Forelimb muscle (tissue), 1 donor: ENCODE results near the gene MACF1. TPM values are rescaled to one million over a fixed set of nuclear protein-coding genes. Genes with fewer than 3 reads are reported as not detected.

Source experiments
- DNase-seq: peaks from one replicate; pipeline ENCODE4 v3.0.0-alpha.2; 2013; ENCODE audit warnings: low read depth
- polyA plus RNA-seq: library from polyadenylated mRNA; unstranded; fragments of 120-200 nt; gene quantifications from one replicate; pipeline ENCODE4 v1.2.1, GENCODE V29; 2013; ENCODE audit not compliant: insufficient read length

Gene MACF1
- polyA plus RNA-seq, 1 donor: 263 TPM

DNA sequence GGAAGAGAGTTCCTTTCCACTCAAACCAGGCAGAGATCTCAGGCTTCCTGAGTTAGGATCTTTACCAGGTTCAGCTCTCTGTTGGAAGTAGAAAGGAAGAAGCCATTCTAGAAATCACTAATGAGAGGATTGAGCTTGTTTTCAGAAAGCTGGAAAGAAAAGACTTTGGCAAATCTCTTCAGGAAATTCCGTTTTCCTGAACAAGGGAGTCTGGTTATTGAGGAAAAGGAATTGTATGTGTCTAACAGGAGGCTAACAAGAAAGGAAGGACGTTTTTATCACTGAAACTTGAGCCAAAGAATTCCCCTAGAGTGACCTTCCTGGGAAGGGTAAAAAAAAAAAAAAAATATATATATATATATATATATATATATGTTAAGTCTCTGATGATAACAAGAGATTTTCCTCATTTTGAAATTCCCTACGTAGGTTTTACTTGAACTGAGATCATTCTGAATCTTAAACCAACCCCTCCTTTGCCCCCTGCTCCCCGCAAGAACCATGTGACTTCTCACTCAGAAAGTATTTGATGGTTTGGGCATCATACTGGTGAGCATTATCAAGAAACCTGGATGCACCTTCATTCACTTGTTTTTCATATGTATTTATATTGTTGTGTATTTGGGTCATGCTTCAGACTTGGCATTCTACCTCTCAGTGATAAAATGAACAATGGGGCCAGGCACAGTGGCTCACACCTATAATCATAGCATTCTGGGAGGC, 188.5 kb downstream of the MACF1 start:
- no peak for DNase-seq

DNA sequence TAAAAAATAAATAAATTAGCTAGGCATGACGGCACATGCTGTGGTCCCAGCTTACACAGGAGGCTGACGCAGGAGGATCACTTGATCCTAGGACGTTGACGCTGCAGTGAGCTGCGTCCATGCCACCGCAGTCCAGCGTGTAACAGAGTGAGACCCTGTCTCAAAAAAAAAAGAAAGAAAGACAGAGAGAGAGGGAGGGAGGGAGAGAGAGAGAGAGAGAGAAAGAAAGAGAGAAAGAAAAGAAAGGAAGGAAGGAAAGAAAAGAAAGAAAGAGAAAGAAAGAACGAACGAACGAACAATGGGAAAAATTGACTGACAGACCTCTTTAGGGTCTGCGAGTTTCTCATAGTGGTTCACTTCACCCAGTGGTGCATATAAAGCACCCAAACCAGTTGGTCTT, 189.2 kb downstream of the MACF1 start:
- DNase-seq: no peak

DNA sequence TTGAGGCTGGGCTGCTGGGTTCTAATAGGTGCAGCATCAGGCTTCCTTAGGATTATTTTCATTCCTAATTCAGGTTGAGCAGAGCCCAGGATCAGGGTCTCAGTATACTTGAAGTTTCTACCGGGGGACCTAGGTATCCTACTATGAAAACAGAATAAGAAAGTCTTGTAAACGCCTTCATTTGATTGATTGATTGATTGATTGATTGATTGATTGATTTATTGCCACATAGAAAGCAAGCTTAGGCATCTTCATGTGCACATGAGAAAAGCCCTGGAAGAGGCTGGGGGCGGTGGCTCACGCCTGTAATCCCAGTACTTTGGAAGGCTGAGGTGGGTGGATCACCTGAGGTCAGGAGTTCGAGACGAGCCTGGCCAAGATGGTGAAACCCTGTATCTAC, 189.6 kb downstream of the MACF1 start:
- no peak for DNase-seq

DNA sequence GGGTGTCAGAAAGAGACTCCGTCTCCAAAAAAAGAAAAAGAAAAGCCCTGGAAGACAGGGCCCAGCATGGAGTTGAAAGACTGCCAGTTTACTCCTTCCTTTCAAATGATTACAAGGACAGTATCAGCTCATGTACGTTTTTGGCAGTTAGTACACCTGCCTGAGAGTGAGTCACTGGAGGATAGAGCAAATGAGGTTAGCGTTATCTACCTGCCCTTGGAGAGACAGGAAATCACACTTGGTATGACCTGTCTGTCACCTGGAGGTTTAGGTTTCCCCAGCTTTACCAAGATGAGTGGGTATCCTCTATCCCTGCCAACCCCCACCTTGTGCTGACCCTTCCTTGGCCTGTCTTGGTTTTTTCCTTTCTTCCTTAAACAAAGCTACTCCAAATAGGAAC, 190.1 kb downstream of the MACF1 start:
- DNase-seq: no peak

DNA sequence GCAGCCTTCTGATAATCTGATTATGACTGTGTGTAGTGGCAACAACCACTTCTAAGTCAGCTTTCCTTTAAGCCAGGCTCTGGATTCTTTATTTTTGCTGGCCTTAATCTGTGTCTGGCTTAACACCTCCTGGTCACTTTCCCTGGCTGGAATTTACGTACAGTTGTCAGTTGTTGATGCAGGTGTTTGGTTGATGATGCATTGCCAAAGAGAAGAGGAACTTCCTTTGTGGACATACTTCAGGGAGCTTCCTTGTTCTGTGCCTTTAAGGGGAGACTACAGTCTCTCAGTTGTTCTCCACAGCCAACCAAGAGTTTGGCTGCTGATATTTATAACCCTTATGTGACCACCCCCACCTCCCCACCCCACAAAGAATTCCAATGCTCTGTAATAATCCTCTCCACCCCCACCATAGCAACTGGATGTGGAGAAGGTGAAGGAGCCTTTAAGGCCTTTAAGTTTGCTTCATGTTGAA, 190.9 kb downstream of the MACF1 start:
- no peak for DNase-seq

DNA sequence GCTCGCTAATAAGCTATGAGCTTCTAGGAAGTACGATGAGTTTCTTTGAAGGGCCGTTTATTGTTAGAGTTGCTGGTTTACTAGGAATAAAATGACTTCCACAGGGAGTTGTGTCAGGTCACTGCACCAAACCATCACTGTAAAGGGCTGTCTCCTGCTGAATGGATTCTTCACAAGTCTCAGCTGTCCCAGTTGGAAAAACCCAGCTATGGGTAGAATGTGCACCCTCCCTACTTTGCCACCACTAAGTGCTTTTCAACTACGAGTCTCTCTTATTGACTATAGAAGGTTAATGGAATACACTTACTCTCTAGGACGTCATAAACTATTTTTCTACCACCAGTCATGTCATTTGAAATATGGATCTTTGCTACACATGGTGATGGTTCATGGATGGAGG, 192.2 kb downstream of the MACF1 start:
- DNase-seq: no peak

DNA sequence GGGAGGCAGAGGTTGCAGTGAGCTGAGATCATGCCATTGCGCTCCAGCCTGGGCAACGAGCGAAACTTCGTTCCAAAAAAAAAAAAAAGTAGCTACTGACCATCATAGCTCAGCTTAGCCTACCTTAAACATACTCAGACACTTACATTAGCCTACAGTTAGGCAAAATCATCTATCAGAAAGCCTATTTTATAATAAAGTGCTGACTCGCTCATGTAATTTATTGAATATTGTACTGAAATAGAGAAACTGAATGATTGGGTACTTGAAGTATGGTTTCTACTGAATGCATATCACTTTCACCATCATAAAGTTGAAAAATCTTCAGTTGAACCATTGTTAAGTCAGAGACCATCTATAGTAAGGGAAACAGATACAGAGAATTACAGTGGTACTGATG, 193.0 kb downstream of the MACF1 start:
- DNase-seq: no peak

DNA sequence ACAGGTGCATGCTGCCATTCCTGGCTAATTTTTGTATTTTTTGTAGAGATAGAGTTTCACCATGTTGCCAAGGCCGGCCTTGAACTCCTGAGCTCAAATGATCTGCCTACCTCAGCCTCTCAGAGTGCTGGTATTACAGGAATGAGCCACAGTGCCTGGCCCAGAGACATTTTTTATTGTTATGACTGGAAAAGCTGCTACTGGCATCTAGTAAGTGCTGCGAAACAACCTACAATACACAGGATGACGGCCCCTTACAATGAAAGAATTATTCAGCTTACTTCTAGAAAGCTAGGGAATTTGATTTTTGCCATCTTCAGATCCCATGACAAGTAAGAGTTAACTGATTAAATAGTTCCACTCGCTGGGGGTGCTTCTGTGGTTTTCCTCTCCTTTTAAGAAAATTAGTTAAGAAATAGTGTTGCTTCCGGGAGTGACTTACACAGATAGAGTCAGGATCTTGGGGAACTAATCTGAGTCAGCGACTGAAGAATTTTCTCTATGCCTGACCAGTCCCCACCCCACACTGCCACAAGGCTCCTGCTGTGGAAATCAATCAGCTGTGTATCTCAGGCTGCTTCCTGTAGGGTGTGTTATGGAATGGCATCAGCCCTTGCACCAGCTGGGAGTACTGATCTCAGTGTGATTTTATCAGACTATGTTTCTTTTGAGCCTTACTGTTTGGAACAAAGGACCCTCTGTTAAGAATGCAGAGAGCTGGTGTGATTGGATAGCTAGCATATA, 194.0 kb downstream of the MACF1 start:
- DNase-seq: no peak

DNA sequence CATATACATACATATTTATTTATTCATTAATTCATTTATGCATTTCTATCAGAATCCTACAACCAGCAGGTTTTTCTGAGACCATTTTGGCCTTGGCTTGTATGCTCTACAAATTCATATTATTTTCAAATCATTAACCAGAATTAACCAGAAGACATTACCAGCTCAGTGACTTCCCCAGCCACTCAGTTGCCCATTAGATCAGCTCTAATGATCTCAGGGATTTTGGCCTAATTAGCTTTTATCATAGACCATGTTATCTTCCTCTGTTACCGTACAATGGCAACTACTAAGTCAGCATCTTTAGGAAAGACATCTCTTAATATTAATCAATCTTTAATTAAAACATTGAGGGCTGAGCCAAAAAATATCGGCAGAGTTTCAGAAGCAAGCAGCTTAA, 196.6 kb downstream of the MACF1 start:
- DNase-seq: no peak

DNA sequence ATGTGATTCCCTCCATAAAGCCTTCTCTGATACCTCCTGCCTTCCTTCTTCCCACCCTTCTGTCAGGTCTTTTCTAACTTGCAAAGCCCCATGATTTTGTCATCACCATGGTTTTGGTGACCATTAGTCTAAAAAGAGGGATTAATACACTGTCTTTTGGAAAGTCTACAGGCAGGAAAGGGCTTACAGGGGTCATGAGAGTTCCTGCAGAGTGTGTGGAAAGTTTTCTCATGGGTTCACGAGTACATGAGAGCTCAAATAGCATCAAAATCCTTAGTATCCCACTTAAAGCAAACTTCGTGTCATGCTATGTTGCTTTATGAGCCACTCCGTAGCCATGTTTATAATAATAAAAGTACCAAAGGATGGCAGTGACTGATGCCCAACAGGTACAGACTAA, 200.4 kb downstream of the MACF1 start:
- no peak for DNase-seq

DNA sequence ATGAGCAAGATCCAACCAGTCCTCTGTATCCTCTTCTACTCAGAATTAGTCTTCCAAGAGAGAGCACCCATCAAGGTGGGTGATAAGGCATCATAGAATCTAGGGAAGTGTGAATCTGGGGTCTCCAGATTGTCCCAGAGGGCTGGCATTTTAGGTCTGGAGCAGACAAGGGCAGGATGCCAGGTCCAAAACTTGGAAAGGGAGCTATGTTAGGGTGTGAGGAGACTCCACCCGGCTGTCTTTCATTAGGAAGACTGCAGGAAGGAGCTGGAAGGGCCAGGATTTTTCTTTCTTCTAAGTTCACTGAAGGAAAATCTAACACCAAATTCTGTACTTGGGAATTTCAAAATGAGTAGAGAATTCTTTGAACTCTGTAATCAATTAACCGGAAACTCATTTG, 200.9 kb downstream of the MACF1 start:
- DNase-seq: no peak

DNA sequence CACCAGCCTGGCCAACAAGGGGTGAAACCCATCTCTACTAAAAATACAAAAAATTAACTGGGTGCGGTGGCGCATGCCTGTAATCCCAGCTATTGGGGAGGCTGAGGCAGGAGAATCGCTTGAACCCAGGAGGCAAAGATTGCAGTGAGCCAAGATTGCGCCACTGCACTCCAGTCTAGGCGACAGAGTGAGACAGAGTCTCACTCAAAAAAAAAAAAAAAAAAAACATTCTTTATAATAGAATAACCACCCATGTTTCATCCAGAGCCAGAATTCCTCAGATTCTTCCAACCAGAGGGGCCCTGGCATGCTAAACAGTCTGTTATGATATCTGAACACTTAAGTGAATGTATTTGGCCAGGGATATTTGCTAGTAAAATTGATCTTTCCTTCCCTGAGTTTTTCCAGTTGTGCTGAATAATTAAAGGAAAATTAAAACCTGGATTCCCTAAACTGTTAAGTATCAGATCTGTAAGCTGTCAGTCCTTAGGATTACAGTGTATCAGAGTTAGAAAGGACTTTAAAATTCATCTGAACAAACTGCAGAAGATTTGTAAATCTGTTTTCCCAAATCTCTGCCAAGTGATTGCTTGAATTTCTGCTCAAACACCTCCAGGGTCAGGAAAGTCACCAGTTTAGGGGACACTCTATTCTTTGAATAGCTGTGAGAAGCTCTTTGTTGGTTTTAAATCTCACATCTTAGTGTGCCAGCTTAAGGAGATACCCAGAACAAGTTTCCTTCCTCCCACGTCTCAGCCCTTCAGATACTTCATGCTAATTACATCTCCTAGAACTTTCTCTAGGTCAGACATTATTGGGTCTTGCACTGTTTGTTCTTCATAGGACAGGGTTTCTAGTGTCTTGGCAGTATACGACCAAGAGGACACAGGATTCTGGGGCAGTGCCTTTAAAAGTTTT, 202.3 kb downstream of the MACF1 start:
- DNase-seq: no peak

DNA sequence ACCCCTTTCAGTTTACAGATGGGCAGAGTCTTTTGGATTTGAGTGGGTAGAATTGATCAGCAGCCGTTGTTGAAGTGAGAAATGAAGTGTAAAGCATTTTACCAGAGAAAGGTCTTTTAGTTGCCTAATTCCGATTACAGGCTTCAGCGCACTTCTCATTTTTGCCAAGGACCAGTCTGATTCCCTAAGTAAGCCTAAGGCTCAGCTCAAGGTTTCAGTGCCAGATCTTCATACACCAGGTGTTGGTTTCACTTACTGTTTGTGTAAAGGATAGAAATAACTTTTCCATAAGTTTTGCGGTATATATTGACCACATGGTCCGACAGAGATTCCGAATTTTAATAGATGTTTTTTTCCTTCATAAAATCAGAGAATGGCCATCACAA, 203.0 kb downstream of the MACF1 start:
- DNase-seq: no peak

DNA sequence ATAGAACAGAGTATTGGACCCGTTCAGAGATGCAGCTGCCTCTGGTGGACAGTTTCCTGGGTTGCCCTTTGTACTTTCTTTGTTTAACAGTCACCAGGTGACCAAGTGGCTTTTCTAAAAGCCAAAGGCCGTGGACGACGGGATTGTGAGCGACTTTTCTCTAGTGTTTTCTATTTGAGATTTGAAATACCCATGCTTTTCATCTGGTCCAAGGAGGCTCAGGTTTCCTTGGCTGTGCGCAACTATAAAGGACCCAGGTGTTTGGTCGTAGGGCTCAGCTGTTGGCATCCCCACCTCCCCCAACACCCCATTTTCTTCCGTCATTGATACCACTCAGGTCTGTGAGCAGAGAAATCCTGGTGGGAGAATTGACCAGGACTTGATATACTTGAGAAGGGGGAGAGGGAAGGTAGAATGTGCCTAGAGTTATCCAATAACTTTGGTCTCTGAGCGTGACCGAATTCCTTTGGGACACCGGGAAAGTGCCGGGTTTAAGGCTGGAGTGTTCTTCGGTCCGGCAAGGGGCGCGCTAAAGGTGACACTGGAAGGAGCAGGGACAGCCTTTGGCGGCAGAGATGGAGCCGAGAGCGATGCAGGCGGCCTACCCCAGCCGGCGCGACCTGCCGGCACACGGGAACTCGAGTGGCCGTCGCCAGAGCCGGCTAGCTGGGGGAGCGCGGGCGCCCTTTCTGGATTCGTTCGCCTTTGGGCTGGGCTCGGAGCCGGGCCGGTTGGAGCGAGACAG, 203.6 kb downstream of the MACF1 start:
- no peak for DNase-seq

DNA sequence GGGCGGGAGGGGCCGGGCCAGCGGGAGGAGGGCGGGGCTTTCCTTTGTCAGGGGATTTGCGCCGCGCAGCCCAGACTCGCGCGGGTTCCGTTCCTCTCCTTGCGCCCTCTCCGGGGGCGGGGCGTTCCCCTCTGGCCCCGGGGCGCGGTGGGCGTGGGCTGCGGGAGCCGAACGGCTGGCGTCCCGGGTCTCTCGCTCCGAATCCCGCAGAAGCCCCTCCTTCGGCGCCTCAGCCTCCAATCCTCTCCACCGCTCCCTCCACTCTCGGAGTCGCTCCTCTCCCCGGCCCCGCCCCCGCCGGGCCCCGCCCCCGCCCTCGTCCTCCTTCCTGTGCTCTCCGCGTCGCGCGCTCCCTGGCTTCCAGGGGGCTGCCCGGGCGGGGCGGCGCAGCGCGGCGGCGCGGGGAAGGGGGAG, 204.2 kb downstream of the MACF1 start:
- DNase-seq: peak; percentile 89

DNA sequence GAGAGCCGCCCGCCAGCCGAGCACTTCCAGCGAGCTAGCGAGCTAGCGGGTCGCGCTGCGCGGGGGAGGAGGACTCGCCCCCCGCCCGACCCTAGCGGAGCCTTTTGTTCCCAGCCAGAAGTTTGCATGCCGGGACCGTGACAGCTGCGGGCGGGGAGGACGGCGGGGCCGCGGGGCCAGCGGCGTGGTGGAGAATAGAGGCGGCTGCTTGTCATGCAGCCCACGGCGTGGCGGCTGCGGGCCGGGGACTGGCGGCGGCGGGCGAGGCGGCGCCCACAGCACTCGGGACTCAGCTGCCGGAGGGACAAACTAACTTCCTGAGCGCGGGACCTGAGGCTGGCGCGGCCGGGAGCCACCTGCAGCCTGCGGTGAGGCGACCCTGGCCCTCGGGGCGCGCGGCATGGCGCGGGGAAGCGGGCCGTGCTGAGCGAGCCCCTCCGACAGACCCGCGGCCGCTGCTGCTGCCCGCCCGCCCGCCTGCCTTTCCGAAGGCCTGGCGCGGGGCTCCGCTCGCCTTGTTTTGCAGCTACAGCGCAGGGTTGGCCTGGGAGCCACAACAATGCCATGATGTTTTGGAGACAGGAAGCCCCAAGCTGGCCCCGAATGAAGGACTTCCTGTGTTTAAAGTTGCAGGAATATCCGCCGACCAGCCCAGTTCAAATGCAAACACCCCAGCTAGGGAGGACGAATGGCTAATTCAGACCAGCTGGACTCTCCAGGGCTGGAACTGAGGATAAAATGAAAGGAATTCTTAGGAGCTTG, 204.7 kb downstream of the MACF1 start:
- no peak for DNase-seq

DNA sequence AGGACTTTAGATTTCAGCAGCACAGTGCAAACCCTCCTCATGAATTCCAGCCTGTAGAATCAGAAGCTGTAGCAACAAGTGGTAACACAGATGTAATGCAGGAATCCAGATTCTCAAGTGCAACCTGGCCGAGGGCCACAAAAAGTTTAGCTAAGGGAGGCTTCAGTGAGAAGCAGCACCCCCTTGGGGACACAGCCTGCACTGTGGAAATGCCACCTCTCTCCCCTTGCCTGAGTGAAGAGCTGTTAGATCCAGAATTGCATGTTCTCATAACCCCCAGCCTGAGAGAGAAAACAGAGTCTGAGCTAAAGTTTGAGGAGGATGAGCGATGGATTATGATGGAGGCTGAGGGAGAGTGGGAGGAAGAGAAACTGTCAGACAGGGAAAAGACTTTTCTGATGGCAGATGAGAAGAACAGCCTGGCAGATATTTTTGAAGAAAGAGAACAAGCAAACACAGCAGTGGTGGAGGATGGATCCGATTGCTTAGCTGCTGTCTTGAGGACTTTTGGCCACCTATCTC, 206.5 kb downstream of the MACF1 start:
- no peak for DNase-seq

DNA sequence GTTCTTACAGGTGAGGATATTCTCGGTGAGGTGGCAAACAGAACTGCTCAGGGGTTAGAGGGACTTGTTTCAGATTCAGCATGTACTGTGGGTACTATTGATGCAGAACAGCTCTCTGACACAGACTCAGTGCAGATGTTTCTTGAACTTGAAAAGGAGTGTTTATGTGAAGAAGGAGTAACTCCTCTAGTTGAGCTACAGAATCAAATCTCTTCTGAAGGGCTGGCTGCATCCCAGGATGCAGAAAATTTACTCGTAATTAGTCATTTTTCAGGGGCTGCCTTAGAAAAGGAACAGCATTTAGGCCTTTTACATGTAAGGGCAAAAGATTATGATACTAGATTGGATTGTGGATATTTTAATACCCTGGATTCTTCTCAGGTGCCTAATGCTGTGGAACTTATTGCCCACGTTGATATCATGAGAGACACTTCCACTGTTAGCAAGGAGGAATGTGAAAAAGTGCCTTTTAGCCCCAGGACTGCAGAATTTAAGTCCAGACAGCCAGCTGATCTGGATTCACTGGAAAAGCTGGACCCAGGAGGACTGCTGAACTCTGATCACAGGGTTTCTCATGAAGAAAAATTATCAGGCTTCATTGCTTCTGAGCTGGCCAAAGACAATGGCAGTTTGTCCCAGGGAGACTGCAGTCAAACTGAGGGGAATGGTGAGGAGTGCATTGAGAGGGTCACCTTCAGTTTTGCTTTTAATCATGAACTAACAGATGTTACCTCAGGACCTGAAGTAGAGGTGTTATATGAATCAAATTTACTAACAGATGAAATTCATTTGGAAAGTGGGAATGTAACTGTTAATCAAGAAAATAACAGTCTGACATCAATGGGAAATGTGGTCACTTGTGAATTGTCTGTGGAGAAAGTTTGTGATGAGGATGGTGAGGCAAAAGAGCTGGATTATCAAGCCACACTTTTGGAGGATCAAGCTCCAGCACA, 207.3 kb downstream of the MACF1 start:
- no peak for DNase-seq

DNA sequence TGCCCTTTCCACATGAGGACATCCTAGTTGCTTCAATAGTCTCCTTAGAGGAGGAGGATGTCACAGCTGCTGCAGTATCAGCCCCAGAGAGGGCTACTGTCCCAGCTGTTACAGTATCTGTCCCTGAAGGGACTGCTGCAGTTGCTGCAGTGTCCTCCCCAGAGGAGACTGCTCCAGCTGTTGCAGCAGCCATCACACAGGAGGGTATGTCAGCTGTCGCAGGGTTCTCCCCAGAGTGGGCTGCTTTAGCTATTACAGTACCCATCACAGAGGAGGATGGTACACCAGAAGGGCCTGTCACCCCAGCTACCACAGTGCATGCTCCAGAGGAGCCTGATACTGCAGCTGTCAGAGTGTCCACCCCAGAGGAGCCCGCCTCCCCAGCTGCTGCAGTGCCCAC, 208.4 kb downstream of the MACF1 start:
- DNase-seq: no peak
